ENCODE data around the gene NNMT. TPM values are rescaled to one million over a fixed set of nuclear protein-coding genes. Genes with fewer than 3 reads are reported as not detected.

Gene NNMT
- total RNA-seq, 2 donors from 2014 or later, result 74.7 to 276 TPM

- no peaks in the 10 kb centered on the region for H3K36me3 ChIP-seq (replicated peaks in 1 of 2; ENCODE audit: insufficient read depth in 1 of 2, low read depth in 2 of 2)
- no peak overlapping the region for H3K4me3 ChIP-seq
- no peaks in the 10 kb centered on the region for H3K4me1 ChIP-seq
- peak in 6 of 7 experiments; percentile 7 to 47 (median 31) for TF ChIP-seq CTCF (IDR thresholded peaks at IDR 0.05)
- no peak for TF ChIP-seq POLR2A (IDR thresholded peaks at IDR 0.05)
- no peaks in the 10 kb centered on the region for H3K27me3 ChIP-seq
- intact Hi-C loops (cut with DNase I), result no loop called here
- peak in 3 of 4 donors; percentile 23 to 64 (median 56) for DNase-seq
- no peaks in the 10 kb centered on the region for H3K9me3 ChIP-seq
- WGBS, 2 donors, result 52 to 62% methylated on average over 6 of the region's 6 CpGs
- ATAC-seq, result peak; percentile 71
- no peak overlapping the region for H3K27ac ChIP-seq
Measured at GRCh38 chr11:114280696-114281095, 15.5 kb upstream of the NNMT start.

- no peak for ATAC-seq
- 81 to 84% methylated on average over 1 of the region's 1 CpG for WGBS, 2 donors
- no peak for DNase-seq
- H3K27ac ChIP-seq, result no peak overlapping the region
- H3K4me3 ChIP-seq, result no peak overlapping the region
- intact Hi-C loops (cut with DNase I), result no loop called here
- H3K27me3 ChIP-seq, result no peaks in the 10 kb centered on the region
- H3K4me1 ChIP-seq, result no peaks in the 10 kb centered on the region
- H3K9me3 ChIP-seq, result no peaks in the 10 kb centered on the region
- no peaks in the 10 kb centered on the region for H3K36me3 ChIP-seq (replicated peaks in 1 of 2; ENCODE audit: insufficient read depth in 1 of 2, low read depth in 2 of 2)
- TF ChIP-seq CTCF (IDR thresholded peaks at IDR 0.05), result no peak
- TF ChIP-seq POLR2A (IDR thresholded peaks at IDR 0.05), result no peak
Measured at GRCh38 chr11:114281388-114281956, 14.7 kb upstream of the NNMT start.

GRCh38 chr11:114282488-114282887, 13.7 kb upstream of the NNMT start:
- ATAC-seq (no peak), DNase-seq (no peak)
- Histone ChIP-seq H3K4me3 (no peak overlapping the region), H3K36me3 (replicated peaks in 1 of 2; ENCODE audit: insufficient read depth in 1 of 2, low read depth in 2 of 2) (no peaks in the 10 kb centered on the region), H3K4me1 (no peaks in the 10 kb centered on the region), H3K27ac (no peak overlapping the region), H3K9me3 (no peaks in the 10 kb centered on the region), H3K27me3 (no peaks in the 10 kb centered on the region)
- no peak for TF ChIP-seq POLR2A (IDR thresholded peaks at IDR 0.05)
- no peak for TF ChIP-seq CTCF (IDR thresholded peaks at IDR 0.05)
- intact Hi-C loops (cut with DNase I), result no loop called here
- 79 to 90% methylated on average over 3 of the region's 3 CpGs for WGBS, 2 donors

- no peaks in the 10 kb centered on the region for H3K9me3 ChIP-seq
- 48 to 49% methylated on average over 3 of the region's 3 CpGs for WGBS, 2 donors
- intact Hi-C loops (cut with DNase I), result no loop called here
- no peaks in the 10 kb centered on the region for H3K27me3 ChIP-seq
- no peak for ATAC-seq
- TF ChIP-seq CTCF (IDR thresholded peaks at IDR 0.05), result no peak
- no peak for TF ChIP-seq POLR2A (IDR thresholded peaks at IDR 0.05)
- no peak overlapping the region for H3K27ac ChIP-seq
- no peak overlapping the region for H3K4me3 ChIP-seq
- no peaks in the 10 kb centered on the region for H3K36me3 ChIP-seq (replicated peaks in 1 of 2; ENCODE audit: insufficient read depth in 1 of 2, low read depth in 2 of 2)
- no peaks in the 10 kb centered on the region for H3K4me1 ChIP-seq
- no peak for DNase-seq
Measured at GRCh38 chr11:114283422-114283821, 12.8 kb upstream of the NNMT start.

GRCh38 chr11:114284021-114284420, 12.2 kb upstream of the NNMT start:
- TF ChIP-seq CTCF (IDR thresholded peaks at IDR 0.05), result no peak
- TF ChIP-seq POLR2A (IDR thresholded peaks at IDR 0.05), result no peak
- 28 to 39% methylated on average over 2 of the region's 2 CpGs for WGBS, 2 donors
- no peak overlapping the region for H3K4me3 ChIP-seq
- DNase-seq (peak in 3 of 4 donors; percentile 42 to 45 (median 45)), ATAC-seq (no peak)
- no peaks in the 10 kb centered on the region for H3K27me3 ChIP-seq
- H3K9me3 ChIP-seq, result no peaks in the 10 kb centered on the region
- no peak overlapping the region for H3K27ac ChIP-seq
- H3K4me1 ChIP-seq, result no peaks in the 10 kb centered on the region
- intact Hi-C loops (cut with DNase I), result no loop called here
- no peaks in the 10 kb centered on the region for H3K36me3 ChIP-seq (replicated peaks in 1 of 2; ENCODE audit: insufficient read depth in 1 of 2, low read depth in 2 of 2)
